OCI-LY7 (cell line): ENCODE measurements around the gene ADGRG3. TPM values are rescaled to one million over a fixed set of nuclear protein-coding genes. Genes with fewer than 3 reads are reported as not detected.

Source experiments
- BruUV-seq: library from RNA; stranded (reverse); fragments of 400-500 nt; replicated peaks from 2 replicates; lab custom pipeline; 2021; lab: Mats Ljungman, UMichigan
- CTCF ChIA-PET: fragments of 300-600 bp; sonication (Branson Sonifier 250); formaldehyde crosslinking; loops from one replicate; lab custom pipeline; 2022; ENCODE audit warnings: antibody characterized with exemption; ENCODE audit not compliant: unreplicated experiment; lab: Charles Lee
- POLR2A ChIA-PET: fragments of 300-600 bp; sonication (Branson Sonifier 250); formaldehyde crosslinking; loops from one replicate; lab custom pipeline; 2022; ENCODE audit warnings: antibody characterized with exemption; lab: Charles Lee
- DNase-seq: peaks from one replicate; pipeline ENCODE4 v3.0.0-alpha.2; 2015; ENCODE audit warnings: low spot score
- H2AFZ ChIP-seq: fragments of 200-600 bp; sonication (generic), shearing (Covaris generic); 2 replicates; pipeline ENCODE4 v1.6.1; 2014; ENCODE audit warnings: mild to moderate bottlenecking, antibody characterized with exemption, low read length, moderate library complexity
- H3K27ac ChIP-seq: fragments of 200-600 bp; sonication (generic); 2 replicates; pipeline ENCODE4 v1.5.1; 2014; ENCODE audit warnings: mixed run types, low read depth, mild to moderate bottlenecking, moderate library complexity, low read length, inconsistent platforms; ENCODE audit not compliant: poor library complexity, severe bottlenecking
- H3K36me3 ChIP-seq: fragments of 200-600 bp; sonication (generic); 2 replicates; pipeline ENCODE4 v1.6.1; 2014; ENCODE audit warnings: mild to moderate bottlenecking, antibody characterized with exemption, low read length, moderate library complexity, mixed read lengths; ENCODE audit not compliant: insufficient read depth
- H3K4me1 ChIP-seq: fragments of 200-600 bp; sonication (generic); 2 replicates; pipeline ENCODE4 v1.5.1; 2014; ENCODE audit warnings: mild to moderate bottlenecking, low read length; ENCODE audit not compliant: insufficient read depth, poor library complexity, severe bottlenecking
- H3K4me2 ChIP-seq: fragments of 200-600 bp; sonication (generic); 2 replicates; pipeline ENCODE4 v1.6.1; 2014; ENCODE audit warnings: mild to moderate bottlenecking, low read length
- H3K4me3 ChIP-seq: fragments of 200-600 bp; sonication (generic); 2 replicates; pipeline ENCODE4 v1.5.1; 2014; ENCODE audit warnings: mild to moderate bottlenecking, low read depth, low read length; ENCODE audit not compliant: poor library complexity, severe bottlenecking
- H3K79me2 ChIP-seq: fragments of 200-600 bp; sonication (generic); 2 replicates; pipeline ENCODE4 v1.6.1; 2016; ENCODE audit warnings: low read depth, mild to moderate bottlenecking, low read length, moderate library complexity, mixed read lengths; ENCODE audit not compliant: insufficient read depth
- H3K9me2 ChIP-seq: fragments of 200-600 bp; sonication (generic); 2 replicates; pipeline ENCODE4 v1.6.1; 2016; ENCODE audit warnings: mild to moderate bottlenecking, low read length, mixed read lengths; ENCODE audit not compliant: insufficient read depth
- H3K9me3 ChIP-seq: fragments of 200-600 bp; sonication (generic); 2 replicates; pipeline ENCODE4 v1.6.1; 2014; ENCODE audit warnings: mild to moderate bottlenecking, mixed run types, low read length, mixed read lengths
- H4K20me1 ChIP-seq: fragments of 200-600 bp; sonication (generic); 2 replicates; pipeline ENCODE4 v1.6.1; 2014; ENCODE audit warnings: mild to moderate bottlenecking, antibody characterized with exemption, low read length, moderate library complexity, mixed read lengths; ENCODE audit not compliant: insufficient read depth
- CTCF ChIP-seq: fragments of 200-600 bp; sonication (generic); conservative IDR thresholded peaks from 2 replicates; pipeline ENCODE4 v1.5.1; 2014; ENCODE audit warnings: mild to moderate bottlenecking, antibody characterized with exemption, low read length, moderate library complexity, mixed read lengths
- EZH2phosphoT487 ChIP-seq: fragments of 200-600 bp; sonication (generic); IDR thresholded peaks from 2 replicates; pipeline ENCODE4 v1.6.1; 2018; ENCODE audit warnings: low read depth, borderline replicate concordance, mild to moderate bottlenecking, mixed run types, antibody characterized with exemption, low read length, moderate library complexity, mixed read lengths
- intact Hi-C: fragments of 100-400 bp; cut with micrococcal nuclease; formaldehyde crosslinking; loops from one replicate; pipeline ENCODE4 v1.10.0; 2022; ENCODE audit not compliant: unreplicated experiment
- total RNA-seq, 2 experiments: library from RNA; depleted of rRNA in 1 of 2; stranded (reverse); fragments of >200 nt in 1 of 2; shearing (Covaris generic) in 1 of 2; gene quantifications; 2 replicates each; pipeline ENCODE4 v1.2.3, GENCODE V29; 2014 to 2022

The ADGRG3 gene
- total RNA-seq, 2 experiments from 2014 or later, result not detected

- BruUV-seq, result no TSS peak
- Histone ChIP-seq H3K9me2 (no peaks in the 10 kb centered on the region), H3K36me3 (no peaks in the 10 kb centered on the region), H4K20me1 (no peaks in the 10 kb centered on the region), H3K9me3 (no peaks in the 10 kb centered on the region), H3K27ac (no peak overlapping the region), H3K4me1 (peaks cover 11% of the 10 kb centered on the region), H3K4me2 (no peak overlapping the region), H2AFZ (no peak overlapping the region), H3K4me3 (no peak overlapping the region), H3K79me2 (no peaks in the 10 kb centered on the region)
- TF ChIP-seq EZH2phosphoT487 (no peak), CTCF (no peak)
- DNase-seq, result no peak
- intact Hi-C loops, result no loop called here
- POLR2A ChIA-PET, result no interaction called here
- CTCF ChIA-PET, result interaction anchor here (0.6 kb wide), 1 partner anchor 170 kb away, joined by 3 read pairs; no protein-coding TSS in a partner anchor
Measured at GRCh38 chr16:57685633-57686032, 17.5 kb downstream of the ADGRG3 start.

- CTCF ChIA-PET, result no interaction called here
- intact Hi-C loops, result no loop called here
- H3K36me3 ChIP-seq, result no peaks in the 10 kb centered on the region
- no TSS peak for BruUV-seq
- H3K27ac ChIP-seq, result no peak overlapping the region
- POLR2A ChIA-PET, result no interaction called here
- no peaks in the 10 kb centered on the region for H3K9me2 ChIP-seq
- H3K9me3 ChIP-seq, result no peaks in the 10 kb centered on the region
- no peaks in the 10 kb centered on the region for H4K20me1 ChIP-seq
- H3K4me1 ChIP-seq, result peaks cover 11% of the 10 kb centered on the region
- H3K4me2 ChIP-seq, result no peak overlapping the region
- no peak for DNase-seq
- no peak overlapping the region for H3K4me3 ChIP-seq
- TF ChIP-seq CTCF, result no peak
- TF ChIP-seq EZH2phosphoT487, result no peak
- no peak overlapping the region for H2AFZ ChIP-seq
- no peaks in the 10 kb centered on the region for H3K79me2 ChIP-seq
Measured at GRCh38 chr16:57686577-57686976, 18.5 kb downstream of the ADGRG3 start.

GRCh38 chr16:57687363-57687929, 19.3 kb downstream of the ADGRG3 start:
- no peak overlapping the region for H3K4me3 ChIP-seq
- intact Hi-C loops, result no loop called here
- no peaks in the 10 kb centered on the region for H3K9me2 ChIP-seq
- H3K4me1 ChIP-seq, result peaks cover 11% of the 10 kb centered on the region
- no peaks in the 10 kb centered on the region for H3K9me3 ChIP-seq
- no peaks in the 10 kb centered on the region for H3K36me3 ChIP-seq
- no peaks in the 10 kb centered on the region for H4K20me1 ChIP-seq
- H3K79me2 ChIP-seq, result no peaks in the 10 kb centered on the region
- no peak for TF ChIP-seq CTCF
- no peak for TF ChIP-seq EZH2phosphoT487
- no peak overlapping the region for H3K27ac ChIP-seq
- ChIA-PET POLR2A (interaction anchor here (0.6 kb wide), 1 partner anchor 121 kb away, joined by 3 read pairs; no protein-coding TSS in a partner anchor), CTCF (no interaction called here)
- BruUV-seq, result no TSS peak
- no peak for DNase-seq
- no peak overlapping the region for H3K4me2 ChIP-seq
- no peak overlapping the region for H2AFZ ChIP-seq
